ENCODE measurements around the gene ASCL5. TPM values are rescaled to one million over a fixed set of nuclear protein-coding genes. Genes with fewer than 3 reads are reported as not detected.

The ASCL5 gene
- total RNA-seq, 1 donor from 2014 or later, result not detected

GRCh38 chr1:201172326-201172725 is 45.3 kb upstream of the ASCL5 start:
- Mint-ChIP-seq H3K36me3 (ENCODE audit: low read depth) (no peaks in the 10 kb centered on the region), H3K4me1 (peaks cover 12% of the 10 kb centered on the region), H3K9me3 (no peaks in the 10 kb centered on the region), H3K27ac (no peak overlapping the region), H3K4me3 (no peak overlapping the region), H3K27me3 (peaks cover 4% of the 10 kb centered on the region)
- intact Hi-C loops (cut with micrococcal nuclease), result loop anchor here (5.0 kb wide), 1 partner anchor 150 kb away; the partner anchor contains the start of gene KIF21B
- ChIA-PET POLR2A (no interaction called here), CTCF (interaction anchor here (1.4 kb wide), 1 partner anchor 18 kb away, joined by 3 read pairs; the partner anchor contains the start of gene TMEM9)
- DNase-seq (no peak), ATAC-seq (ENCODE audit: low read depth) (no peak)
- TF ChIP-seq, protein P1, sequence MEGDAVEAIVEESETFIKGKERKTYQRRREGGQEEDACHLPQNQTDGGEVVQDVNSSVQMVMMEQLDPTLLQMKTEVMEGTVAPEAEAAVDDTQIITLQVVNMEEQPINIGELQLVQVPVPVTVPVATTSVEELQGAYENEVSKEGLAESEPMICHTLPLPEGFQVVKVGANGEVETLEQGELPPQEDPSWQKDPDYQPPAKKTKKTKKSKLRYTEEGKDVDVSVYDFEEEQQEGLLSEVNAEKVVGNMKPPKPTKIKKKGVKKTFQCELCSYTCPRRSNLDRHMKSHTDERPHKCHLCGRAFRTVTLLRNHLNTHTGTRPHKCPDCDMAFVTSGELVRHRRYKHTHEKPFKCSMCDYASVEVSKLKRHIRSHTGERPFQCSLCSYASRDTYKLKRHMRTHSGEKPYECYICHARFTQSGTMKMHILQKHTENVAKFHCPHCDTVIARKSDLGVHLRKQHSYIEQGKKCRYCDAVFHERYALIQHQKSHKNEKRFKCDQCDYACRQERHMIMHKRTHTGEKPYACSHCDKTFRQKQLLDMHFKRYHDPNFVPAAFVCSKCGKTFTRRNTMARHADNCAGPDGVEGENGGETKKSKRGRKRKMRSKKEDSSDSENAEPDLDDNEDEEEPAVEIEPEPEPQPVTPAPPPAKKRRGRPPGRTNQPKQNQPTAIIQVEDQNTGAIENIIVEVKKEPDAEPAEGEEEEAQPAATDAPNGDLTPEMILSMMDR (IDR thresholded peaks at IDR 0.05), result no peak

DNA sequence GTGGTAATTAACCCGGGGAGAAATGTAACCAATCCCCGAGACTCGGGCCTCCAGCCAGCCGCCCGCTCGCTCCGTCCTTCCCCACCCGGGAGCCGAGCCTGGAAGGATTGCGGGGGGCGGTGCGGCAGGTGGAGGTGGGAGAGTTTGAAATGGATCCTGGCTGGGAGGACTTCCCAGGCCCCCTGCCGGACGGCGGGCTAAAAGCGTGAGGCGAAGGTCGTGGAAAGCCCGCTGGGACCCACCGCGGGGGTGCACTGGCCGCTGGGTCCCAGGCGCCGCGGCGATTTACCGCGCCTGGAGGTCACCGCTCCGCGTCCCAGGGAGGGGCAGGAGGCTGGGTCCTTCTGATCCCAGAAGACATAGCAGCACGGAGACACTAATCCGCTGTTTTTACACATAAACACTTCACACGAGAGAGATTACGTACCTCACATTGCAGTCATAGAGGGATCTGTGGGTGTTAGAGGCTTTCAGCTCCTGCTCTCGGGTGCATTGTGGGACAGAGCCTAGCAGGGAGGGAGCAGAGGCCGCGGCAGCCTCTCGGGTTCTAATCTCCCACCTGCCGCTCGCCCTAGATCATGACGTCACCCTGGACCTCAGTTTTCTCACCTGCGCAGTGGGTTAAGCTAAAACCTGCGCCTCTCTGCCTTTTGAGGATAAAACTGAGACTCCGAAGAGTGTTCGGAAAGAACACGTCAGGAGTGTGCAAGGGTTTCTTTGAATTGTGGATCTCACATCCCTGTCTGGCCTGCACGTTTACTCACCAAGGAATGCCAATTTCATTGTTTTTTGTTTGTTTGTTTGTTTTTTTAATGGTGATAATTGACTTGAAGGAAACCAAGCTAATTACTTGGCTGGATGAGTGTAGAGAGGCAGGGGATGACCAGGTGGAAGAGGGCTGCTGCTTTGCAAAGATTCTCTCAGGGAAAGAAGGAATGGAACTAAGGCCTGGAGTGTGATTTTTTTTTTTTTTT is 44.4 kb upstream of the ASCL5 start:
- TF ChIP-seq, protein P1 (IDR thresholded peaks at IDR 0.05), result no peak
- peak overlapping the region; percentile 88 for H3K4me3 Mint-ChIP-seq
- ATAC-seq (ENCODE audit: low read depth) (peak; percentile 43), DNase-seq (peak; percentile 53)
- intact Hi-C loops (cut with micrococcal nuclease), result loop anchor here (5.0 kb wide), 1 partner anchor 149 kb away; the partner anchor contains the start of gene KIF21B
- H3K4me1 Mint-ChIP-seq, result peaks cover 12% of the 10 kb centered on the region
- H3K27ac Mint-ChIP-seq, result peak overlapping the region; percentile 79
- CTCF ChIA-PET, result interaction anchor here (0.8 to 1.4 kb wide), 2 partner anchors 15 to 17 kb away, joined by 3 read pairs; partner anchors contain the start of gene TMEM9
- POLR2A ChIA-PET, result interaction anchor here (1.6 kb wide), 1 partner anchor 17 kb away, joined by 13 read pairs; the partner anchor contains the start of gene TMEM9
- H3K36me3 Mint-ChIP-seq (ENCODE audit: low read depth), result no peaks in the 10 kb centered on the region
- H3K27me3 Mint-ChIP-seq, result peaks cover 4% of the 10 kb centered on the region
- H3K9me3 Mint-ChIP-seq, result no peaks in the 10 kb centered on the region

- Mint-ChIP-seq H3K9me3 (no peaks in the 10 kb centered on the region), H3K27me3 (peaks cover 4% of the 10 kb centered on the region), H3K27ac (peak overlapping the region; percentile 79), H3K4me3 (peak overlapping the region; percentile 88), H3K4me1 (peaks cover 12% of the 10 kb centered on the region), H3K36me3 (ENCODE audit: low read depth) (no peaks in the 10 kb centered on the region)
- DNase-seq (peak; percentile 63), ATAC-seq (ENCODE audit: low read depth) (peak; percentile 99)
- TF ChIP-seq, protein P1 (IDR thresholded peaks at IDR 0.05), result no peak
- ChIA-PET CTCF (interaction anchor here (0.8 to 1.4 kb wide), 3 partner anchors 14 to 17 kb away, joined by 3 to 4 read pairs (median 3); partner anchors contain the start of gene TMEM9), POLR2A (interaction anchor here (1.6 kb wide), 1 partner anchor 16 kb away, joined by 13 read pairs; the partner anchor contains the start of gene TMEM9)
- intact Hi-C loops (cut with micrococcal nuclease), result loop anchor here (1.0 to 5.0 kb wide), 2 partner anchors 16 to 148 kb away; partner anchors contain the start of genes KIF21B and TMEM9
Observed at GRCh38 chr1:201170533-201171062, 43.6 kb upstream of the ASCL5 start.

GRCh38 chr1:201169971-201170532 is 43.1 kb upstream of the ASCL5 start:
- no peak for DNase-seq
- H3K36me3 Mint-ChIP-seq (ENCODE audit: low read depth), result no peaks in the 10 kb centered on the region
- ChIA-PET POLR2A (interaction anchor here (1.8 kb wide), 1 partner anchor 16 kb away, joined by 15 read pairs; the partner anchor contains the start of gene TMEM9), CTCF (interaction anchor here (1.2 kb wide), 1 partner anchor 16 kb away, joined by 4 read pairs; the partner anchor contains the start of gene TMEM9)
- intact Hi-C loops (cut with micrococcal nuclease), result loop anchor here (1.0 to 5.0 kb wide), 2 partner anchors 16 to 148 kb away; partner anchors contain the start of genes KIF21B and TMEM9
- peaks cover 12% of the 10 kb centered on the region for H3K4me1 Mint-ChIP-seq
- TF ChIP-seq, protein P1 (IDR thresholded peaks at IDR 0.05), result no peak
- no peaks in the 10 kb centered on the region for H3K9me3 Mint-ChIP-seq
- no peak for ATAC-seq (ENCODE audit: low read depth)
- H3K4me3 Mint-ChIP-seq, result peak overlapping the region; percentile 88
- H3K27me3 Mint-ChIP-seq, result peaks cover 2% of the 10 kb centered on the region
- H3K27ac Mint-ChIP-seq, result peak overlapping the region; percentile 79
